SKM-1 treated with dmso at 0.1 percent for 144 hours (cell line): ENCODE measurements around the gene SFXN2.

Experiments
- DNase-seq: peaks from one replicate; lab custom pipeline; 2025; ENCODE audit not compliant: unreplicated experiment; lab: John Stamatoyannopoulos, UW

The SFXN2 gene

GRCh38 chr10:102775201-102775934 lies 60.9 kb downstream of the SFXN2 start:
- no peak for DNase-seq

- DNase-seq = no peak
Observed at GRCh38 chr10:102775935-102776669, 61.7 kb downstream of the SFXN2 start.

- DNase-seq = no peak
Observed at GRCh38 chr10:102776779-102777456, 62.5 kb downstream of the SFXN2 start.

GRCh38 chr10:102777711-102778453 lies 63.4 kb downstream of the SFXN2 start:
- no peak for DNase-seq

- DNase-seq = no peak
Observed at GRCh38 chr10:102778781-102779180, 64.3 kb downstream of the SFXN2 start.

- DNase-seq = no peak
Observed at GRCh38 chr10:102779680-102780526, 65.5 kb downstream of the SFXN2 start.

- no peak for DNase-seq
Observed at GRCh38 chr10:102780527-102780808, 66.0 kb downstream of the SFXN2 start.

- DNase-seq = no peak
Observed at GRCh38 chr10:102781090-102781920, 66.9 kb downstream of the SFXN2 start.

GRCh38 chr10:102781921-102782557 lies 67.6 kb downstream of the SFXN2 start:
- DNase-seq = no peak

GRCh38 chr10:102782673-102783551 lies 68.5 kb downstream of the SFXN2 start:
- no peak for DNase-seq

- peak; percentile 31 for DNase-seq
Observed at GRCh38 chr10:102783568-102783967, 69.1 kb downstream of the SFXN2 start.

- peak; percentile 64 for DNase-seq
Observed at GRCh38 chr10:102785818-102786217, 71.4 kb downstream of the SFXN2 start.

- no peak for DNase-seq
Observed at GRCh38 chr10:102791754-102792395, 77.4 kb downstream of the SFXN2 start.
